ENCODE data around the gene MOG.

Gene MOG

DNA sequence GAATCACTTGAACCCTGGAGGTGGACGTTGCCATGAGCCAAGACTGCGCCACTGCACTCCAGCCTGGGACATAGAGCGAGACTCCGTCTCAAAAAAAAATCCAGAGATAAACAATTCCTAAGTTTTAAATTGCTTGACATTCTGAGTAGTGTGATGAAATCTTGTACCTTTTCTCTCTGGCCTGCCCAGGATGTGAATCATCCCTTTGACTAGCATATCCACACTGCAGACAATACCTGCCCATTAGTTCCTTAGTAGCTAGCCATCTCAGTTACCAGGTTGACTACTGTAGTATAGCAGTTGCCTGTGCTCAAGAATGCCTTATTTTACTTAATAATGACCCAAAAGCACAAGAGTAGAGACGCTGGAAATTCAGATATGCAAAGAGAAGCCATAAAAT, 21.2 kb downstream of the MOG start:
- DNase-seq, result no peak

DNA sequence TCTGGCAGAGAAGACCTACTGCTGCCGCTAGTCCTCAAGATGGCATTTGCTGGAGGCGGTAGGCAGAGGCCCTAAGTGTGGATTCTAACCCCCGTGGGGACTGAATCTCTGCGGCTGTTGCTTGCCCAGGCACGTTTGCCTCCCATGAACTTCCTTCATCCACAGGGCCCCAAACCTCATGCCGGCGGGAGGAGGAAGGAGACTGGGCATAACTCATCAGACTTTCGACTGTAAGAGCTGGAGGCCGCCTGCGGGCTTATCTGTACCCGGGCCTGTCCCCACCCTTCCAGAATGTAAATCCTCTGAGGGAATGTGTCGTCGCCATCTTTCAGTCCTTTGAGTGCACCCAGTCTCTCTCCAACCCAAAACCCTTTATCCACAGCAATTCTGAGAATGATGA, 23.1 kb downstream of the MOG start:
- no peak for DNase-seq

DNA sequence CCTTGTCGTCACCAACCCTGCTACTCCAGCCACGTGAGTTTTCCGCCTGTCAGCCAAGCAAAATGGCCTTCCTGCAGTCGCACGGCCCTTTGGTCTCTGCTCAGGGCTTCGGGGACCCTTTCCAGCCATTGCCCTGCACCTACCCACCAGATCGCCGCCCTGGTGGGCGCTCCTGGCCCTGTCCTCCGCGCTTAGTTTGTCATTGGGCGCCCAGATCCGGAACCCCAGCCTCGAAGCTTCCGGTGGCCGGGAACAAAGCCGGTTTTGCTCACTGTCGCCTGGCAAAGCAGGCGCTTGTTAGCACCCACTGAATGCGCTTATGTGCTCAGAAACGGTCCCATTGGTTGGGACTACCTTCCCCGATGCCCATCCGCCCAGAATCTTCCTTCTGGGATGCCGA, 23.5 kb downstream of the MOG start:
- DNase-seq, result no peak

DNA sequence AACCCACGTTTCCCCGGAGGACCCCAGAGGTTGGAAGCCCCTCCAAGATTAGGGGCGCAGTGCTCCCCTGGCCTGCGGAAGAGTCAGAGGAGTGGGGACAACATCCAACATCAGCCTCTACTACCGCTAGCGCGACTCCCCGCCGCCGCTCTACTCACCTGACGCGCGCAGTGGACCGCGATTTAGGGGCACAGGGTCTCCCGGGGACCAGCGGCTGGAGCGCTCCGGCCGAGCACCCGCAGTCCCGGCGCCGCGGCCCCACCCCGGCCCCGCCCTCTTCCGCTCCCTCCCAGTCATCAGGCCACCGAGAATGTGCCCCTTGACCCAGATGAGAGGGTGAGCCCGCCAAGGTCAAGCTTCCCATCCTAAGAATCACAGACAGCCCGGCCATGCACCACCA, 24.0 kb downstream of the MOG start, which contains the start of gene ZFP57:
Gene ZFP57, minus strand, starts transcription at position 249 of the 400 bp plus-strand sequence. CDS start 4,149 bp downstream, outside the sequence.
- no peak for DNase-seq

DNA sequence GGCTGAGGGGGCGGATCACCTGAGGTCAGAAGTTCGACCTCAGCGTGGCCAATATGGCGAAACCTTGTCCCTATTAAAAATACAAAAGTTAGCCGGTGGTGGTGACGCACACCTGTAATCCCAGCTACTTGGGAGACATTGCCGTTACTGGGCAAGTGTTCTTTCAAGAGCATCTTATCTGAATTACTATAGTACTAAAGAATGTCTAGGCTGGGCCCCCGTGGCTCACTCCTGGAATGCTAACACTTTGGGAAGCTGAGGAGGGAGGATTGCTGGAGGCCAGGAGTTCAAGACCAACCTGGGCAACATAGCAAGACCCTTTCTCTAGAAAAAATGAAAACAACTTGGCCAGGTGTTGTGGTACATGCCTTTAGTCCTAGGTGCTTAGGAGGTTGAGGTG, 24.9 kb downstream of the MOG start:
- no peak for DNase-seq

DNA sequence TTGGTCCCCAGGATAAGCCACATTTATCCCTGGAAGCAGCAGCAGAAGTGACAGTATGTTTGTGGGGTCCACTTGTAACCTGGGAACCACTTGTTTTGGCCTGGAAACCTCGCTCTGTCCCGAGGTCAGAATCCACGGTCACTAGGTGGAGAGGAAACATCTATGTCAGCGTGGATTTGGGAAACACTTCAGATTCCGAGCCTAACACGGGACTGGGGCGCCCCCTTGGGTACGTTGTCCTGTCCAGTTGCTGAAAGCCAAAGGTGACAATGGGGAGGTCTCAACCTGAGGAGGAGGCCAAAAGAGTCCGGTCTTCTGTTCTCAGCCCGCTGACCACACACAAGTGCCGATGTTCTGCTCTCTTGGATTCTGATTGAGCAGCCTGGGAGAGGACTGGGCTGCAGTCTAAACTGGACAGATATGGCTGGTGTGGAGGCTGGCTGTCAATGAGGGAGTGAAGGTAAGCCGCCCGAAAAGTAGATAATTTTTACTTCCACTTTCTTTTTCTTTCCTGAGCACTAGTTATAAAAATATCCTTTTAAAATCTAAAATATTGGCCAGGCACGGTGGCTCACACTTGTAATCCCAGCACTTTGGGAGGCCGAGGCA, 28.9 kb downstream of the MOG start:
- no peak for DNase-seq

DNA sequence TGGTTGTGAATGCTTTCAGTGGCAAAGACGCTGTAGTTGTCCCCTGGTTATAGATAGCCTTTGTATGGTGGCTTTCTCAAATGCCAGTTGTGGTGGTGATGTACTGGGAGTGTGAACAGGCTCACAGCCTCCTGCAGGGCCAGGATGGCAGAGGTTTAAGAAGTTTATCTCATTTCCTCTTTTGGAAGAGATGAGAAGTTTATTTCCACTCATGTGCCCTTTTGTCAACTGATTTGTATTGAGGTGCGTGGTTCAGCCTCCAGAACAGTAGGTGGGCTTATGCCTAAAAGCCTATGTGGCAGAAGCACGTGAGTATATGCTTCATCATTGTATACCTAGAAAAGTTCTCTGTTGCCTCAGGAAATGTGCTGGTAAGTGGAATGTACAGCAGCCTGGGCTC, 37.7 kb downstream of the MOG start:
- DNase-seq, result no peak

DNA sequence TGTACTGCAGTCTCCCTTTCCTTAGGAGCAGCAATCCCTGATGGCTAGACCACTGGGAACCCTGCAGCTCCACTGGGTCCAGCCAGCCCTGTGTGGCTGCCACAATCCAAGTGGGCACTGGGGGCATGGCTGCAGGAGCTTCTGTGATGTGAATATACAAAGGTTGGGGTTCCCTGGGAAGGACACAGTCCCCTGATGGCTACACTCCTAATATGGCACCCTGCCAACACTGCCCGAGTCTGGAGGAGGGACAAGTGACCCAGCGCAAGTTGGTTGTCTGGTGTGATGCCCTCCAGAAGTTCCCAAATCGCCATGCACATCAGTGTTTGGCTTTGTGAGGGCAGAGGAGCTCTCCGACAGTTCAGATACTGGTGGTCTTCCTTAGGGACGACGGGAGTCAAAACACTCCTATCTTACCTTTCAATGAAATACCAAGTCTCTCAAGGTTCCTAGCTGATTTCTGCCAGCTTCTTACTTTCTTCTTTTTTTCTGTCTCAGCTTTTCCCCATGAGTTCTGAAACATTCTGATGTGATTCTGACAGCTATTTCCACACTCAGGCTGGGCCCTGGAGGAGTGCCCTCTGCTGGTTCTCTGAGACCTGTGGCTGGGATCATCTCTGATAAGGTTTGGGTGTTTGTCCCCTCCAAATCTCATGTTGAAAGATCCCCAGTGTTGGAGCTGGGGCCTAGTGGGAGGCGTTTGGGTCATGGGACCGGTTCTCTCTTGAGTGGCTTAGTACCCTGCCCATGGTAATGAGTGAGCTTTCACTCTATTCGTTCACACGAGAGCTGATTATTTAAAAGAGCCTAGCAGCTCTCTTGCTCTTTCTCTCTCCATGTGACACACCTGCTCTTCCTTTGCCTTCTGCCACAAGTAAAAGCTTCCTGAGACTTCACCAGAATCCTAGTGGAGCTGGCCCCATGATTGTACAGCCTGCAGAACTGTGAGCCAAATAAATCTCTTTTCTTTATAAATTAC, 39.5 kb downstream of the MOG start:
- no peak for DNase-seq

DNA sequence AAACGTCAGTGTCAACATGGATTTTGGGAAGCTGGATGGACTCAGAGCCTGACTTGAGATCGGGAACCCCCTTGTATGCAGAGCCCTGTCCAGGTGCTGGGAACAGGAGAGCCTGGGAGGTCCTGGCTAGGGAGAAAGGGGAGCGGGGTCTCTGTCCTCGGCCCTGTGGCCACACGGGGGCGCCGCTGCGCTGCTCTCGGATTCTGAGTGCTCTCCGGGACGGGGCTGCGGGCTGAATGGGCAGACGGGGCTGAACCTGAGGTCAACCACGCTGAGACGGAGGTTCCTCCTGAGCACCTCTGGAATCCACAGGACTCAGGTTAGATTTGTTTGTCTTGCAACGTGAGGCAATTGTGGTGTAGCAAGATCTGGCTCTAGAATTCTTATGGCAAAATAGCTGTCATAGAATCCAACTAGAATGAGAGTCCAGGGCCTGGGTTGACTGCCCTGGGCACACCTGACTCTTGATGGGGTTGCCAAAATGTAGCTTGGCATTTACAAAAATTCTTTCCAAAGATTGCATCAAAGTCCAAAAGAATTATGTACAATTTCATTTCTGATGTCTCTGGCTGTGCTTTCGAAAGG, 45.7 kb downstream of the MOG start:
- DNase-seq, result peak; percentile 76

DNA sequence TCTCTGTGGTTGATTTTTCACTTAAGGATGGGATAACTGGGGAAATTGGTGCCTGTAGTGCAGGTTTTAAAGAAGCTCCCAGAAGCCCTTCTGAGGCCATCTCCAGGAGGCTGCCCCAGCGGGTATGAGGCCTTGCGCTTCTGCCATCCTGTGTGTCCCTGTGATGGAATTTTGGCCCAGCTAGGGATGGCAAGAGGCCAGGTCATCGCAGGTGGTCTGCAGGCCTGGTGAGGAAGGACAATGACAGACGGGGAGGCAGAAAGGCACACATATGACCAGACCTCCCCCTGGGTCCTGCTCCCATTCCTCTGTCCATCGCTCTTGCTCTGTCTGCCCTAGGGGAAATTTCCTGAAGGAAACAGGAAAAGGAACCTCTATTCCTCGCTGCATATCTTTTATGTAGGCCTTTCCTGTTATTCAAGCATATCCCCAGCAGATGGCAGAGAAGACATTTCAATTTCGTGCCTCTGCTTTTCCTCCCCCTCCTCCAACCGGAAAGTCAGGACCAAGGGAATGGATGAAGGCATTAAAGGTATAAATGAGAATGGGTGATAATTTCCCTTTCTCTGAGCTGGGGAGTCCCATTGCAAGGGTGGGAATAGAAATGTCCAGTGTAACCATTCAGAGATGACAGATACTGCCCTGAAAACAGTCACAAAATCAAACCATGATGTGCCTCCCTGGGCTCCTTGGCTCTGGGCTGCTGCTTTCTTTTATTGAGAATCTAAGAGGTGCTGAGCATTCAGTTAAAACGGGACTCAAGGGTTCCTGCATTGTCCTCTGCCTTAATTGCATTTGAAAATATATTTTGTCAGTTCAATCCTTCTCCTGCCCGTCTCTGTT, 48.7 kb downstream of the MOG start:
- peak; percentile 33 for DNase-seq

DNA sequence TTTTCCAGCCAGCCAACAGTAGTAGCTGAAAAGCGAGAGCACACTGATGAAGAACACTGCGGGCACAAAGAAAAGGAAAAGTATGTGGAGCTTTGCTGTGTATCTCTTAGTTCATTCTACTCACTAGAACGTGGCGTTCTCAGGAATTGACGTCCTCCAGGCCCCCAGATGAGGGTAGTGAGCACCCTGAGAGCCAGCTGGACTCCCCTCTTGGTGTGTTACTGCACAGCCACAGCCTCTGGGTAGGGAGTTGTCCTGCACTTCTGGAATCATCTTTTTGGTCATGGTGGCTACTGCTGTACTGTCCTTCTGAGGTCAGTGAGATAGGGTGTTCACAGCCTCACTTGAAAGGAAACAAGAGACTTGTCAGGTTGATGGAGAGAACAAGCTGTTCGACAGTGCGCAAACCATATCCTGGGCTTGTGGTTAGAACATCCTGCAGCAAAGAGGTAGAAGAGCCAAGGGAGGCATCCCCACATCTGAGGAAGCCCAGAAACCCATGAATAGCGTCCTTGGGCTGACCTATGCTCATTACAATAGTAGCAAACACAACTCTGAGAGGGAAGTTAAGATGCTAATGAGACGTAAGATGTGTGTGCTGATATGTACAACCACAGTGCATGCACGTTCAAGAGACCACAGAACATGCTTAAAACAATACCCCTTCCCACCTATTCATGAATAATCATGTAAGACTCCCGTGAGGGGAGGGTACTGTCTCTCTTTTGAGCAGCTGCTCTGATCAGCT, 51.7 kb downstream of the MOG start:
- DNase-seq, result no peak

DNA sequence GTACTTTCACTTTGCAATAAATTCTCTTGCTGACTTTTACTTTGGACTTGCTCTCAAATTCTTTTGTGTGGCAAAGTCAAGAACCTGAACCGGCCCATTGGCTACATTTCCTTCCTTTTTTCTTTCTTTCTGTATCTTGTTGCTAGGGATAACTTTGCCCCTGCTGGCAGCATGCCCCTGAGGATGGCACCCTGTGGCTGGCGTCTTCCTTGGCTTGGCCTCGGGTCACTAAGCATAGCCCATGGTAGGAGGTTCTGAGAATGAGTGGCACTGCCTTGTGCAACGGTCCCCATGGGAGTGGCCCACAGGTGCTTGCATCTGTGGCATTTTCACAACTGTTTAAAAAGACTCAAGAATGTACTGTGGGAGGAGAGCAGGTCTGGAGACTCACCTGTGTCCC, 52.3 kb downstream of the MOG start:
- no peak for DNase-seq

DNA sequence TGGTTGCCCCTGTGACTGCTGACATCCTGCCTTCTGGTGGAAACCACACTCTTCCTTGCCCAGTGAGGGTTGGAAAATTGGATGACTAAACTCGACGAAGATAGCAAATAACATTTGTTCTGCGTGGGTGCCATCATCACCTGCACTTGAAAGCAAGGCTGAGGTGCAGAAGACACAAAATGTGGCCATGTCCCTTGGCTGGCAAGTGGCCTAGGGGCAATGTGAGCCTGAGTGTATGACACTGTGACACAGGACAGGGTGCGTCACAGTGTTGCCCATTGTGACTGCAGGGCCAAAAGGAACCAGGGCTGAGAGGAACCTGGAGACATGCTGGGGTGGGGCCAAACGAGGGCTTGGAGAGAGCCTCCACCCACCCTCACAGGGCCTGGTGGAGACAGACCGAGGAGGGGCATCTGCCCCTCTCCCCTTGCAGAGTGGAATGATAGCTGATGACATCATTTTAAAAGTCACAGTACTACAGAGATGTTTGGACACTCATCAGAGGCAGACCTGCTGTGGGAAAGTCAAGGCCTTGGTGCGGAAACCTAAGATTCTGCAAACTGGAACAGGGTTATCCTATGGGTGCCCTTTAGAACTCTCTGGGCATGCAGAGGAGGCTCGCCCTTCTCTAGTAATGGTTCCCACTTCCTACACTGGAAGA, 53.5 kb downstream of the MOG start:
- DNase-seq, result no peak

DNA sequence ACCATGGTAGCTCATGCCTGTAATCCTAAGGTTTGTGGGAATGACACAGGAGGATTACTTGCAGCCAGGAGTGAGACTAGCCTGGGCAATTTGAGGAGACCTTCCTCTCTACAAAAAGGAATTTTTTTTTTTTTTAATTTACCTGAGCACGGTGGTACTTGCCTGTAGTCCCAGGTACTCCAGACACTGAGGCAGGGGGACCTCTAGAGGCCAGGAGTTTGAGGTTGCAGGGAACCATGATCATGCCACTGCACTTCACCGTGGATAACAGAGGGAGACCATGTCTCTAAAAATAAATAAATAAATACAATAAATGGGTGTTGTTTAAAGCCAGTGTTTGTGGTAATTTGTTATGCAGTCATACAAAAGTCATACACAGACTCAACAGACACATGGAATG, 64.0 kb downstream of the MOG start:
- DNase-seq, result no peak
